ENCODE measurements around the gene WNT10A.
"Not testable (repeated sequence)": the region's sequence is repeated elsewhere in the genome, so short reads cannot be mapped to it uniquely, and the experiment has no call there.

The WNT10A gene

DNA sequence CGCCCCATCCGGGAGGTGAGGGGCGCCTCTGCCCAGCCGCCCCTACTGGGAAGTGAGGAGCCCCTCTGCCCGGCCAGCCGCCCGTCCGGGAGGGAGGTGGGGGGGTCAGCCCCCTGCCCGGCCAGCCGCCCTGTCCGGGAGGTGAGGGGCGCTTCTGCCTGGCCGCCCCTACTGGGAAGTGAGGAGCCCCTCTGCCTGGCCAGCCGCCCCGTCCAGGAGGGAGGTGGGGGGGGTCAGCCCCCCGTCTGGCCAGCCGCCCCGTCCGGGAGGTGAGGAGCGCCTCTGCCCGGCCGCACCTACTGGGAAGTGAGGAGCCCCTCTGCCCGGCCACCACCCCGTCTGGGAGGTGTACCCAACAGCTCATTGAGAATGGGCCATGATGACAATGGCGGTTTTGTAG lies 51.1 kb downstream of the WNT10A start:
- not testable (repeated sequence) for DNase-seq (ENCODE audit: low read depth in 3 of 3)

Measured in stimulated activated CD4-positive, alpha-beta T cell treated with anti-CD3 and anti-CD28 coated beads, TNF-alpha, amount 100 ng/mL, for 24 hours (primary cell).